Panc1 (cell line): ENCODE data around the gene ANKRD40.

ENCODE experiments used
- POLR2AphosphoS5 ChIP-seq: IDR thresholded peaks from 2 replicates; pipeline ENCODE4 v1.6.1; 2012; ENCODE audit warnings: mild to moderate bottlenecking, low read depth, low read length, moderate library complexity
- TF ChIP-seq, protein P1 (sequence below), 2 experiments: IDR thresholded peaks; 2 replicates each; pipeline ENCODE4 v1.6.1; 2011 to 2012; ENCODE audit warnings: low read depth in 2 of 2, control low read depth in 1 of 2, low read length in 1 of 2, mild to moderate bottlenecking in 1 of 2, moderate library complexity in 1 of 2; ENCODE audit not compliant: insufficient read depth in 1 of 2

DNA sequence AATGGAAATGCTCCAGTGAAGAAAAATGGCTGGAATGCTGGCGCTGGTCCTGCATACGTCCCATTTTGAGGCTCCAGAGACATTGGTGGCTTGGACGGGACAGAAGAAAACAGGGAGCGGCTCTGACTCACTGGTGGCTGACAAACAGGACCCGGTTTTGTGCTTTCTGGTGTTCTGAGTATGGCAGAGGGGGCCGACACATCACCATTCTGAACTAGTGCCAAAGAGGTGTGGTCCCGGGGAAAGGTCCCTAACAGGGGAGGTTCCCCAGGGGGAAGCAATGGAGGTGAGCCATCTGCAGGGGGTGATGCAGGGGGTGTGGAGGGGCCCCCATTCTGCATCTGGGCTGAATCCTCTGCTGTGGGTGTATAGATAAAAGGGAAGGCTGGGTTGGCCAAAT lies 8.3 kb downstream of the ANKRD40 start:
- TF ChIP-seq, protein P1, sequence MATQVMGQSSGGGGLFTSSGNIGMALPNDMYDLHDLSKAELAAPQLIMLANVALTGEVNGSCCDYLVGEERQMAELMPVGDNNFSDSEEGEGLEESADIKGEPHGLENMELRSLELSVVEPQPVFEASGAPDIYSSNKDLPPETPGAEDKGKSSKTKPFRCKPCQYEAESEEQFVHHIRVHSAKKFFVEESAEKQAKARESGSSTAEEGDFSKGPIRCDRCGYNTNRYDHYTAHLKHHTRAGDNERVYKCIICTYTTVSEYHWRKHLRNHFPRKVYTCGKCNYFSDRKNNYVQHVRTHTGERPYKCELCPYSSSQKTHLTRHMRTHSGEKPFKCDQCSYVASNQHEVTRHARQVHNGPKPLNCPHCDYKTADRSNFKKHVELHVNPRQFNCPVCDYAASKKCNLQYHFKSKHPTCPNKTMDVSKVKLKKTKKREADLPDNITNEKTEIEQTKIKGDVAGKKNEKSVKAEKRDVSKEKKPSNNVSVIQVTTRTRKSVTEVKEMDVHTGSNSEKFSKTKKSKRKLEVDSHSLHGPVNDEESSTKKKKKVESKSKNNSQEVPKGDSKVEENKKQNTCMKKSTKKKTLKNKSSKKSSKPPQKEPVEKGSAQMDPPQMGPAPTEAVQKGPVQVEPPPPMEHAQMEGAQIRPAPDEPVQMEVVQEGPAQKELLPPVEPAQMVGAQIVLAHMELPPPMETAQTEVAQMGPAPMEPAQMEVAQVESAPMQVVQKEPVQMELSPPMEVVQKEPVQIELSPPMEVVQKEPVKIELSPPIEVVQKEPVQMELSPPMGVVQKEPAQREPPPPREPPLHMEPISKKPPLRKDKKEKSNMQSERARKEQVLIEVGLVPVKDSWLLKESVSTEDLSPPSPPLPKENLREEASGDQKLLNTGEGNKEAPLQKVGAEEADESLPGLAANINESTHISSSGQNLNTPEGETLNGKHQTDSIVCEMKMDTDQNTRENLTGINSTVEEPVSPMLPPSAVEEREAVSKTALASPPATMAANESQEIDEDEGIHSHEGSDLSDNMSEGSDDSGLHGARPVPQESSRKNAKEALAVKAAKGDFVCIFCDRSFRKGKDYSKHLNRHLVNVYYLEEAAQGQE (IDR thresholded peaks at IDR 0.05; ENCODE audit: insufficient read depth in 1 of 2, low read depth in 2 of 2, low read length in 1 of 2): no peak
- no peak for TF ChIP-seq POLR2AphosphoS5
